Stimulated activated CD8-positive, alpha-beta memory T cell treated with anti-CD3 and anti-CD28 coated beads, Interleukin-12 subunit alpha, Interleukin-12 subunit beta, amount 100 ng/mL, for 1 hour (primary cell): ENCODE data around the gene CNTRL.

Source experiments
- DNase-seq: peaks from one replicate; pipeline ENCODE4 v3.0.0-alpha.2; 2020; ENCODE audit warnings: low read depth

The CNTRL gene

DNA sequence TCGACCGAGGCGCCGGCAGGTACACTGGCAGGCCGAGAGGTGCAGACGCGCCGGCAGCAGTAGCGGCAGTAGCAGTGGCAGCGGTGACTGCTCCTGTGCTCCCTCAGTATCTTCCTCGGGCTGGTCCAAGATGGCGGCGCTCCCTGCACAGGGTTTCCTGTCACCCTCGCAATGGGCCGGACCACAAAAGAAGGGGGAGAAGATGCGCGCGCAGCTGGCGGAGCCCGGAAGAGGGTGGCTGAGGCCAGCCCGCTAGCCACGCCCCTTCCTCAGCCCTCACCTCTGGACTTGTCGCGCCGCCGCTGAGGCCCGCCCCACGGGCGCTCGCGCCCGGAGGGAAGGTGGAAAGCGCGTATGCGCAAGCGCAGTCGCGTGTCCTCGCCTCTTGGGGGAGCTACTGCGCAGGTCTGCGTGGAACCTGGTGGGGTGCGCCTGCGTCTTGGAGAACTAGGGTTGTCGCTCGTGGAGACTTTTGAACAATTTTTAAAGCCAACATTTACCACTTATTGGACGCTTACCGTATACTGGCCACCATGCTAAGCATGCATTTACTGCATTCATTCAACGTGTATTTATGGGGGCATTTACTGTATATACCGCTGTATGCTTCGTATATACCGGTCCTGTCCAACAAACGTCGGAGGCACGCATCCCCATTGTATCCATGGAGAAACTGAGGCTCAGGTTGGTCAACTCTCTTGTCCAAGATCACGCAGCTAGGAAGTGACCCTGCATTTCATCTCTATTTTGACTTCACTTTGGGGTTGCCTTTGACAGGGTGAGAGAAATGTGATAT is 127.2 kb downstream of the CNTRL start, which contains the start of gene RAB14:
TSS of gene RAB14 (minus strand) at position 132 of the 796 bp plus-strand sequence. CDS start 8,457 bp downstream, outside the sequence.
- DNase-seq, result peak; percentile 100

DNA sequence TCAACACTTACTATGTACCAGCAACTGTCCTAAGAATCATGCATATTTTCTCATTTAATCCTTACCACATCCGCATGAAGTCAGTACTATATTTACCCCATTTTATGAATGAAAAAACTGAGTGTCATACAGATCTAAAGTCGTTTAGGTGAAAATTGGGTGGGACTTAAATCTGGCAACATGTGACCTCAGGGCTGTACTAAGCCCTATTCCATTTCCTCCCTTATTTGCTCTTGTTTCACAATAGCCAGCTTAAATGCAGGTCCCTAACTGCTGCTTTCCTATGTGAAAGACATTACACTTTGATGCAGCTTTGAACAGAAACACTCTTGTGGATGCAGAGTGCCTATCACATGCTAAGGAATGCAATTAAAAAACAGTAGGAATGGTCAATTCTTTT is 129.4 kb downstream of the CNTRL start:
- no peak for DNase-seq

DNA sequence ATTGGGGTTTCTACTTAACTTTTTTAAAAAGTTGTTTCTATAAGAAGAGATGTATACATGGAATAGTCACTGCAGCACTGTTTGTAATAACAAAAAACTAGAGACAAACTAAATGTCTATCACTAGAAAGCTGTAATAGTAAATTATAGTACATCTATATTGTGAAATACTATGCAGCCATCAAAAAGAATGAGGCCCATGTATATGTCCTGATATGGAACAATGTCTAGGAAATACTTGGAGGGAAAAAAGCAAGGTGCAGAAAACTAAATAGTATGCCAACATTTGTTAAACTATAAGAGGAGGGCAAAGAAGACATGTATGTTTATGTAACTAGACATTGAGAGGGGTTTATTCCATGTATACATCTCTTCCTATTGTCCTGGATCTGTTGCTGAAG is 129.9 kb downstream of the CNTRL start:
- DNase-seq, result no peak

DNA sequence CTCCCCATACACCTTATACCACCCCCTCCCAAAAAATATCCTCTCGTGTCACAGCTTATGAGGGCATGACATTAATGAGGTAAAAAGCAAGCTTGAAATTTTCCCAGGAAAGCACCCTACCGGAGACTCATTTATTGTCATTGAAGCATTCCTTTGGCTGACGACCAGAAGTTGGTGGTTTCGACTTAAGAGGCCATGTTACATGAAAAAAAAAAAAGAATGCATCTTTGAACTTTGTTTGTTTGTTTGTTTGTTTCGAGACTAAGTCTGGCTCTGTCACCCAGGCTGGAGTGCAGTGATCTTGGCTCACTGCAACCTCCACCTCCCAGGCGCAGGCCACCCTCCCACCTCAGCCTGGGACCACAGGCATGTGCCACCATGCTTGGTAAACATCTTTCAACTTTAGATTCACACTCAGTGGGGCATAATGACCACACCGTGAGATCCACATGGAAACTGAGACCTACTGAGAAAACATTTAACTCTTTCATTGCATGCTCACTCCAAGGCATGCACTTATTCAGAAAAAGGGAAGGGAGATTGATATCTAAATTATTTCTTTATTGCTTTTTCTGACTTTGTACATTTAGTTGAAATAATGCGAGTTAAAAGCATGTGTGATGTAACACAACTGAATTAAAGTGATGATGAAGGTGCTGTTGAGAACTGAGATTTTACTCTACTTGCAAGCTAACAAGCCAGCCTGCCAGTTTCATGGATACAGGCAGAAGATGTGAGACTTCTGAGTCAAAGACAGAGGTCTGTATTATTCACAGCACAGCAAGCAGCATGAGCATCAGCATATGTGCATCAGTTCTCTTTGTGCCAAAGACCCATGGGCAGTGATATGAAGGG is 132.0 kb downstream of the CNTRL start:
- no peak for DNase-seq

DNA sequence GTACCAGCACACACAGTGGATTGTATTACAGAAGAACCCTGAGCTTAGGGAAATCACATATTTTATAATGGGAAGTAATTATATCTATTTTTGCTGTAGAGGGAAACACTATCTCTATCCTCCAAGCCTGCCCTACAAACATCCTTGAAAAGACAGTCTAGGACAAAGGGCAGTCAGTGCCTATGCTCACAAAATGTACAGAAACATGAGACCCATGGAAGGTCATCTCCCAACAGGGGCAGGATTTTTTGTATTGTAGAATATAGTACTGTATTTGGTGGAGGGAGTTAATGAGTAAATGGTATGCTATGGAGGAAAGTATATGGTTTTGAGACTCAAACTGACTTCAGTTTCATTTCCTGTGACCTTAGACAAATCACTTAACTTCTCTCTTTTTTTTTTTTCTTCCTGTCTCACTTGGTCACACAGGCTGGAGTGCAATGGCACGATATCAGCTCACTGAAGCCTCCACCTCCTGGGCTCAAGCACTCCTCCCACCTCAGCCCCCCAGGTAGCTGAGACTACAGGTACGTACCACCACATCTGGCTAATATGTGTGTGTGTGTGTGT is 132.7 kb downstream of the CNTRL start:
- DNase-seq, result no peak

DNA sequence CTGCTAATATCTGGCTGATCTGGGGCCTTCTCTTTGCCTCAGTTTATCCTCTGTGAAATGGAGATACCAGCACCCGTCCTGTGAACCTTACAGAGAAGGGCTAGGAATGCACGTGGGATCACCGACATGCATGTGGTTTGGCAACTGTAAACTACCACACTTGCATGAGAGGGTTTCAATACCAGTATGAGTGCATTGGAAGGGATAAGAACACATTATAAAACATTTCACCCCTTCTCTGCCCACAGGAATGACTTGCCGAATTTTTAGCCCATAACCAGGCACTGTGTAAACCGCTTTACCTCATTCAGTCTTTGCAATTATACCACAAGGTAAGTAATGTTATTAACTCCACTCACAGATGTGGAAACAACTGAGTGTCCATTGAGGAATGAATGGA is 135.8 kb downstream of the CNTRL start:
- no peak for DNase-seq

DNA sequence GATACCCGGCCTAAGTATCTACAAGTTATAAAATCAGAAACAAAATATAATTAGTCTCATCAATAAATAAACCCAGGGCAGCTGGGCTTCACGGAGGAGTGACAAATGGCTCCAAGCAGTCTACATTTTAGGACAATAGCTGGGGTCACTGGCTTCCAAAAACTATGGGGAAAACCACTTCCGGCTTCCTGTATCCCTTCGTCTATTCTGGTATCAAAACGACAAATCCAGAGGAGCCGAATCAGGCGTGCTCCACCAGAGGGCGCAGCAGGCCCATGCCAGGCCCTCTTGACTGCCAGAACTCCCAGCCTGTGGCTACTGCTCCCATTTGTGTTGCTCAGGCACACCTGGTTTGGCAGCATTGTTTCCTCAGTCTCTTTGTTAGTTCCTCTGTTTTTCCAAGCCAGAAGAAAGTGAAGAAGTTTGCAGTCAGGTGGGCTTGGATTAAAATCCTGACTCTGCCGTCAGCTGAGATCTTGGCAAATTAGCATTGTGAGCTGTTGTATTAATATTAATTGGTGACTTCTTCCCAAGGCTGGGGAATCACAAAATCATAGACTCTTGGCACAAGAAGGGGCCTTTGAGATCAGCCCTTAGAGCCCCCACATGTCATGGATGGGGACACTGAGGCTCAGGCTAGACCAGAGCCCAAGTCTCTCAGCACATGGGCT is 138.5 kb downstream of the CNTRL start:
- DNase-seq, result peak; percentile 41

DNA sequence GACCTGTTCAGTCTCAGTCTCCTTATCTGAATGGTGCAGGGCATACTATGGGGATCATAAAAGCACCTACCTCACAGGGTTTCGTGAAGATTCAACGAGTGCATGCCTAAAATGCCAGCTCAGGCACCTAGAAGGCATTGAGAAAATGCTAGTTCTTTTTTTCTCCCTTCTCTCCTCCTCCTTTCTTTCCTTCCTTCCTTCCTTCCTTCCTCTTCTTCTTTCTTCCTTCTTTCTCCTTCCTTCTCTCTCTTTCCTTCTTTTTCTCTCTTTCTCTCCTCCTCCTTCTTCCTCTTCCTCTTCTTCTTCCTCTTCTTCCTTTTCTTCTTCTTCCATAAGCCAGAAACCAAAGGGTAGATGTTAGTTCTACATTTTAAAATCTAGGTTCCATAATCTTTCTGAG is 139.2 kb downstream of the CNTRL start:
- no peak for DNase-seq

DNA sequence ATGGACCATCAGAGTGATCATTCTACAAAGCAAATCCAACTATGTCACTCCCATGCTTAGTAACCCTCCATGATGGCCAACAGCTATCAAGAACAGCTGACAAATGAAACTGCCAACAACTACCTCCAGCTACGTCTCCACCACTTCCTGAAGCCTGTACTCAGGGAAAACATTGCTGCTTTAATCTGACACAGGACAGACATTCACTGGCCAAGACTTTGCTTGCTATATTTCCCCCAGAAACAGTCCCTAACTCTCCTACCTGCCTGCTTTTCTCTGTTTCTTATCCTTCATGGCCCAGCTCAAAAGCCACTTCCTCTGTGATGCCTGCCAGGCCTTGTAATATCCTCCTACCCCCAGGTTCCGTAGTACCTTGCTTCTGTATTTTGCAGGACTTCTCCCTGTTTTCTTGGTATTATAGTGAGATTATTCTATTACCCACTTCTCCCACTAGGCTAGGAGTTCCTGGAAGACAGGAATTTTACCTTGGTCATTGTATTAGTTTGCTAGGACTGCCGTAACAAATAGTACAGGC is 141.6 kb downstream of the CNTRL start:
- no peak for DNase-seq

DNA sequence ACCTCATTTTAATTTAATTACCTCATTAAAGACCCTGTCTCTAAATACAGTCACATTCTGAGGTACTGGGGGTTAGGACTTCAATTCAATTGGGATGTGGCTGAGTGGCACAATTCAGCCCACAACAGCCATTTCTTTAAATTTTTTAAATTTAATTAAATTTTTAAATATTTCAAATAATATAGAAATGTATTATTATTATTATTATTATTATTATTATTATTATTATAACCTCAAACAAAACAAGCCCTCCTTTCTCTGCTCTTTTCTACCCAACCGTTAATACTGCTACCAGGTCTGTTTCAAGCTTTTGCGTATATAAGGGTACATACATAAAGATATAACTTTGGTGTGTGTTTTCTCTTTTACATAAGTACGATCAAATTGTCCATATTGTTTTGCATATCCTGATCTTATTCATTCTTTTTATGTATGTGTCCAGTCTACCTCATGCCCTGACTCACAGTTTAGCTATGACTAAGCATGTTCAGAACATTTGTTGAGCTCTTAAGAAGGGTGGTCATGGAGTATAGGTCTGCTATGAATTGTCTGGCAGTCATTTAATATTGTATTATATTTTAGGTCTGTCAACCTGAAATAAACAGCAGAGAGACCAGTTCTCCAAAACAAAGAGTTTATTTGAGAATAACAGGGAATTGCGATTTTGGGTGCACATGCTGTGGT is 143.0 kb downstream of the CNTRL start:
- no peak for DNase-seq

DNA sequence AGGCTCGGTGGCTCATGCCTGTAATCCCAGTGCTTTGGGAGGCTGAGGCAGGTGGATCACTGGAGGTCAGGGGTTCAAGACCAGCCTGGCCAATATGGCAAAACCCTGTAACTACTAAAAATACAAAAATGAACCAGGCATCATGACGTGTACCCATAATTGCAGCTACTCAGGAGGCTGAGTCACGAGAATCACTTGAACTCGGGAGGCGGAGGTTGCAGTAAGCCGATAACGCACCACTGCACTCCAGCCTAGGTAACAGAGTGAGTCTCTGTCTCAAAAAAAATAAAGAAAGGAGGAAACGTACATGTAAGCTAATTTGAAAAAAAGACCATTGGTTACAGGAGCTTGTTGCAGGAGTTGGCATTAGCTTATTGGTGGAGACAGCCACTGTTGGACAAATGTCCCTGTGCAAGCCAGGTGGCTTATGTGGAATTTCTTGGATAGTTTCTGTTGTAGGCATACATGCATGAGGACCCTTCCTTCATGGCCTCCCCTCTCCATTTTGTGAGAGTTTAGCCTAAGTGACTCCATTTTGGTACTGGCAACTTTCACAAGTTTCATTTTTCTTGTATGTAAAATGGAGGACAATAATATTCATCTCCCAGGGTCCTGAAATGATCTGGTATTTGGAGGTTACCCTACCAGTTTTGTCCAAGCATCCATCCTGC is 143.7 kb downstream of the CNTRL start:
- no peak for DNase-seq

DNA sequence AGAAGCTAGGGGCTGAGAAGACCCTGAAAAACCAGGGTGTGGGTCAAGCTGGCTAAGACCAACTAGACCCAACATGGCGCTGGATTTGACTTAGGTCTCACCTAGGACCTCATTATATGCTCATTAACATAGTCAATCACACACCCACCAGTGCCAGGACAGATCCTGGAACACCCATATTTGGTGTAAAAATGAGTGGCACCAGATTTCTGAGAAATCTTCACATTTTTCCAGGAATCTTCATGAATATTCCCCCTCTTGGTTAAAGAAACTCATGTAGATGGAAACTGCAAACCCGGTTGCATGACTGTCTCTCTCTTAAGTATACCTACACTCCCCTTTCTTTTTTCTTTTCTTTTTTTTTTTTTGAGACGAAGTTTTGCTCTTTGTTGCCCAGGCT is 144.8 kb downstream of the CNTRL start:
- no peak for DNase-seq

DNA sequence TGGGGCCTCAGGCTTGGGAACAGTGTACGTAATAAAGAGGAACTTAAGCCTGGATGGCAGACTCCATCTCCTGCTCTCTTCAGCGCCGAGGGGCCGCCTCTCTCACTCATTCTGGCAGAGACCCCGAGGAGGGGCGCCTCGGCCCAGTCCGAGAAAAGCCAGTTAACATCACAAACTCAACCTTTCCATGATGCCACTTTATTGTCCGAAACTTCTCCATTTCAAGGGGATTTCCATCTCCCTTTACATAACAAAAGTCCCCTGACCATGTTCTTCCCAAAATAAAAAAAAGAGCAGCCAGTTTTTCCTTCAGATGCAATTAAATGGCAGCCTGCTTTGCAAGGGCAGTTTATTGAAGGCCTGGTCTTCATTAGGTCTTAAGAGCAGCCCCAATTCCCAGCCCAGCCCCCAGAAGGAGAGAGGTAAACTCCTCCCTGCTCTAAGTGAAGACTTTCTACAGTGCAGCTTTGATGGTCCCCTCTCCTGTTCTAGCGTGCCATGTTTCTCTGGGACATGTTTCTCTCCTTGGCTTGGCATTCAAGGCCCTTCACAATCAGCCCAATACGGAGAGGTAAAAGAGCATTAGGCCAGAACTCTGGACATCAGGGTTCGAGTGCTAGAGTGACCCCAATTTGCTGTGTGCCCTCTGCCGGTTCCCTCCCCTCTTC is 146.4 kb downstream of the CNTRL start:
- no peak for DNase-seq

DNA sequence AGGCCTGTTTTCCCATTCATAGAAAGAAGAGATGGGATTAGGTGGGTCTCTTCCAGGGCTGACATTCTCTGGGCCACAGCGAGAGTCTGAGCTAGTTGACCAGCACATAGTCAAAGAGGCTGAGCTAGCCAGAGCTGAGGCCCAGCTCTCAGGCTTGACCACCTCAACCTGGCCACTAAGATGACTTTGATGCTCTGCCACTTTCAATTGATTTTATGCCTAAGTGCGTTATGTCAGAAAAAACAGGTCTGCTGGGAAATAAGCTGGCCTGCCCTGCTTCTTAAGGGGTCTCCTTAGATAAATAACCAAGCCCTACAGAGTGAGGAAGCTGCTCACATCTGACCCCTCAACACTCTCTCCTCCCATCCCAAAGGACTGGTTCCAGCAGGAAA is 146.9 kb downstream of the CNTRL start:
- no peak for DNase-seq

DNA sequence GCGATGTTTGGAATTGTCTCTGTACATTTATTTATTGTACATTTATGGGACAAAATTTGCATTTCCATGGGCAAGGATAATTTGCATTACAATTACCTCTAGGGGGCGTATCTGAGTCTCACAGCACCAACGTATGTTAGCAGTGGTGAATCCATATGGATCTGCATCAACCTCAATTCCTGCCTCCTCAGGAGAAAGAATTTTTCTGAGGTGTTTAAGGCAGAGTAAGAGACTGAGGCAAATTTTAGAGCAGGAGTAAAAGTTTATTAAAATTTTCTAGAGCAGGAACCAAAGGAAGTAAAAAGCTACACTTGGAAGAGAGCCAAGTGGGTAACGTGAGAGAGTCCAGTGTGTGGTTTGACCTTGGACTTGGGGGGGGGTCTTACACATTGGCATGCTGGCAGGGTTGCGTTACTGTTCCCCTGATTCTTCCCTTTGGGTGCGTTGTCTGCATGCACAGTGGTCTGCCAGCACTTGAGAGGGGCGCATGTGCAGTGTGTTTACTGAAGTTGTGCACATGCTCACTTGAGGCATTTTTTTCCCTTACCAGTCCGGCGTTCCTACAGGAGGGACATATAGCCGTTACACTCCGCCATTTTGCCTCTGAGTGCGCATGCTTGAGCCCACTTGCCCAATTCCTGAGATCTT is 147.9 kb downstream of the CNTRL start:
- no peak for DNase-seq

DNA sequence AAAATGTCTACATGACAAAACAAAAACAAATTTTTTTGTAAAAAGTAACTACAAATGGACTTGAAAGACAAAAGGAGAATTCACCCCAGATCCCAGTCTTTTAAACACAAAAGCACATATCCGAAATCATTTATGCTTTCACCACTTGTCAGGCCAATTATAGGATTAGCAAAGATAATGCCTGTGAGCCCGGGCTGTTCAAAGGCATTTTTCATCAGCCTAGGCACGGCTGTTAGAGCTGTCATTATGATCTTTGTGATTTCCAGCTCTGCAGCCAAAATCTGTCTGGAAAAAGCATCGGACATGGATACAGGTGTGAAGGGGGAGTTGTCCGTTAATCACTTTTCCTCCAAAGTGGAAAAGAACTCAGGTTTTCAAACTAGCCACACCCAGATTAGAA is 150.5 kb downstream of the CNTRL start:
- no peak for DNase-seq

DNA sequence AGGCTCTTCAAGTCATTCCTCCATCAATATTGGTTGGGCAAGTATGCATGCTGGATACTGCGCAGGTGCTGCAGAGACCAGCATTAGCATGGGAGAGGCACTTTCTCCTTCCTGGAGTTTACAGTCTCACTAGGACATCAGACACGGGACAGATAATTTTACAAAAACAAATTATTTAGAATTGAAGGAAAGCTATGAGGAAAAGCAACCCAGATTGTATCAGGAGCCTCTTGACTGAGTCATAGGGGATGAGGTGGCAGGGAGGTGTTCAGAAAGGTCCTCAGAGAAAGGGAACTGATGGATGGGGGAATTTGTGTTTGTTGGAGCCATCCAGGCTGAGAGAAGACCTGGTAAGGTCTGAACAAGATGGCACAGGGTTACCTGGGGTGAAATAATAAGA is 151.4 kb downstream of the CNTRL start:
- no peak for DNase-seq
